DOHH2 (cell line): Measurements from ENCODE around the gene TEAD4.

ENCODE experiments used
- H3F3A ChIP-seq: fragments of 200-600 bp; sonication (generic), shearing (Covaris generic); 2 replicates; pipeline ENCODE4 v1.6.0; 2016; ENCODE audit warnings: antibody characterized with exemption, mild to moderate bottlenecking; ENCODE audit not compliant: control insufficient read depth, insufficient read depth
- H3K27ac ChIP-seq: fragments of 200-600 bp; sonication (generic); 2 replicates; pipeline ENCODE4 v1.5.1; 2014; ENCODE audit warnings: low read depth, mild to moderate bottlenecking, low read length, moderate library complexity
- H3K27me3 ChIP-seq: fragments of 200-600 bp; sonication (generic); 2 replicates; pipeline ENCODE4 v1.6.1; 2014; ENCODE audit warnings: mild to moderate bottlenecking, low read length, mixed read lengths; ENCODE audit not compliant: control insufficient read depth
- H3K36me3 ChIP-seq: fragments of 200-600 bp; sonication (generic); 2 replicates; pipeline ENCODE4 v1.6.1; 2014; ENCODE audit warnings: mild to moderate bottlenecking, low read length, moderate library complexity, mixed read lengths; ENCODE audit not compliant: control insufficient read depth
- H3K4me1 ChIP-seq: fragments of 200-600 bp; sonication (generic); 2 replicates; pipeline ENCODE4 v1.6.1; 2014; ENCODE audit warnings: mild to moderate bottlenecking, low read length, mixed read lengths; ENCODE audit not compliant: control insufficient read depth
- H3K4me2 ChIP-seq: fragments of 200-600 bp; sonication (generic); 2 replicates; pipeline ENCODE4 v1.6.0; 2014; ENCODE audit warnings: mild to moderate bottlenecking, low read length, moderate library complexity
- H3K4me3 ChIP-seq: fragments of 200-600 bp; sonication (generic); 2 replicates; pipeline ENCODE4 v1.5.1; 2014; ENCODE audit warnings: mild to moderate bottlenecking, low read length, mixed read lengths
- H3K79me2 ChIP-seq: fragments of 200-600 bp; sonication (generic); 2 replicates; pipeline ENCODE4 v1.6.1; 2014; ENCODE audit warnings: mild to moderate bottlenecking, low read length, mixed read lengths; ENCODE audit not compliant: control insufficient read depth
- H3K9me2 ChIP-seq: fragments of 200-600 bp; sonication (generic); replicated peaks from 2 replicates; pipeline ENCODE4 v1.6.1; 2014; ENCODE audit warnings: mild to moderate bottlenecking, low read length, mixed read lengths; ENCODE audit not compliant: control insufficient read depth
- H3K9me3 ChIP-seq: fragments of 200-600 bp; sonication (generic); 2 replicates; pipeline ENCODE4 v1.6.1; 2014; ENCODE audit warnings: antibody characterized with exemption, low read length, mixed read lengths; ENCODE audit not compliant: control insufficient read depth, insufficient read depth
- H4K20me1 ChIP-seq: fragments of 200-600 bp; sonication (generic); 2 replicates; pipeline ENCODE4 v1.6.0; 2014; ENCODE audit warnings: low read depth, mild to moderate bottlenecking, antibody characterized with exemption, low read length, moderate library complexity; ENCODE audit not compliant: control insufficient read depth, insufficient read depth
- EZH2phosphoT487 ChIP-seq: fragments of 200-600 bp; sonication (generic); IDR thresholded peaks from 2 replicates; pipeline ENCODE4 v1.6.1; 2017; ENCODE audit warnings: borderline replicate concordance, mild to moderate bottlenecking, antibody characterized with exemption, low read length, moderate library complexity, mixed read lengths
- TF ChIP-seq, protein P1 (sequence below): fragments of 200-600 bp; sonication (generic); IDR thresholded peaks from one replicate; pipeline ENCODE4 v1.5.1; 2014; ENCODE audit warnings: antibody characterized with exemption, mild to moderate bottlenecking, low read depth, low read length; ENCODE audit not compliant: poor library complexity, severe bottlenecking

Gene TEAD4

DNA sequence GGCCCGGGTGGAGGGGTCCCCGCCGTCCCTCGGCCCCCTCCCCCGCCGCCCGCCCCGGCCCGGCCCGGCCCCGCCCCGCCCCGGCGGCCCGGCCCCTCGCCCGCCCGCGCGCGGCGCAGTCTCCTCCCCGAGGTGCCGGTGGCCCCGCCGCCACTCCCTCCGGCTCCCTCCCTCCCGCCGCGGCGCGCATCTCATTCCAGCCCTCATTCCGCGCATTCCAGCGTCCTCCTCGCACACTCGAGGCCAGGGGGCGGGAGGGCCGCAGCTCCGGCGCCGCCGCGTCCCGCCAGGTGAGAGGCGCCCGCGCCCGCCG lies at the start of gene TEAD4:
TSS of gene TEAD4 (plus strand) at position 206 of the 313 bp plus-strand sequence.
- Histone ChIP-seq H4K20me1 (no peaks in the 10 kb centered on the region), H3K36me3 (no peaks in the 10 kb centered on the region), H3K4me2 (peak within 1 kb of the TSS; percentile 71), H3K4me3 (peak within 1 kb of the TSS; percentile 77), H3K79me2 (peaks cover 40% of the 10 kb centered on the region), H3K9me2 (no peaks in the 10 kb centered on the region), H3K9me3 (no peaks in the 10 kb centered on the region), H3K4me1 (peaks cover 20% of the 10 kb centered on the region), H3F3A (no peaks in the 10 kb centered on the region), H3K27me3 (peaks cover 24% of the 10 kb centered on the region), H3K27ac (0 out of 2 replicates have a peak within 1 kb of the TSS, but pooled peaks have one; percentile 37)
- TF ChIP-seq, protein P1, sequence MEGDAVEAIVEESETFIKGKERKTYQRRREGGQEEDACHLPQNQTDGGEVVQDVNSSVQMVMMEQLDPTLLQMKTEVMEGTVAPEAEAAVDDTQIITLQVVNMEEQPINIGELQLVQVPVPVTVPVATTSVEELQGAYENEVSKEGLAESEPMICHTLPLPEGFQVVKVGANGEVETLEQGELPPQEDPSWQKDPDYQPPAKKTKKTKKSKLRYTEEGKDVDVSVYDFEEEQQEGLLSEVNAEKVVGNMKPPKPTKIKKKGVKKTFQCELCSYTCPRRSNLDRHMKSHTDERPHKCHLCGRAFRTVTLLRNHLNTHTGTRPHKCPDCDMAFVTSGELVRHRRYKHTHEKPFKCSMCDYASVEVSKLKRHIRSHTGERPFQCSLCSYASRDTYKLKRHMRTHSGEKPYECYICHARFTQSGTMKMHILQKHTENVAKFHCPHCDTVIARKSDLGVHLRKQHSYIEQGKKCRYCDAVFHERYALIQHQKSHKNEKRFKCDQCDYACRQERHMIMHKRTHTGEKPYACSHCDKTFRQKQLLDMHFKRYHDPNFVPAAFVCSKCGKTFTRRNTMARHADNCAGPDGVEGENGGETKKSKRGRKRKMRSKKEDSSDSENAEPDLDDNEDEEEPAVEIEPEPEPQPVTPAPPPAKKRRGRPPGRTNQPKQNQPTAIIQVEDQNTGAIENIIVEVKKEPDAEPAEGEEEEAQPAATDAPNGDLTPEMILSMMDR: no peak
- no peak for TF ChIP-seq EZH2phosphoT487

GRCh38 chr12:2912216-2912575 lies 47.0 kb upstream of the TEAD4 start:
- no peak for TF ChIP-seq EZH2phosphoT487
- TF ChIP-seq, protein P1: no peak
- no peak overlapping the region for H3K4me2 ChIP-seq
- no peaks in the 10 kb centered on the region for H3K4me1 ChIP-seq
- H3K27ac ChIP-seq: no peak overlapping the region
- no peak overlapping the region for H3K4me3 ChIP-seq
- H3K36me3 ChIP-seq: 0 out of 2 replicates have a peak, but pooled peaks cover 4% of the 10 kb centered on the region
- no peaks in the 10 kb centered on the region for H3K79me2 ChIP-seq
- no peaks in the 10 kb centered on the region for H3K9me3 ChIP-seq
- H3K27me3 ChIP-seq: no peaks in the 10 kb centered on the region
- H4K20me1 ChIP-seq: no peaks in the 10 kb centered on the region
- H3F3A ChIP-seq: no peaks in the 10 kb centered on the region
- no peaks in the 10 kb centered on the region for H3K9me2 ChIP-seq

GRCh38 chr12:2919249-2919648 lies 39.9 kb upstream of the TEAD4 start:
- H3K4me2 ChIP-seq: no peak overlapping the region
- H3K9me2 ChIP-seq: no peaks in the 10 kb centered on the region
- no peaks in the 10 kb centered on the region for H3K27me3 ChIP-seq
- no peak for TF ChIP-seq EZH2phosphoT487
- TF ChIP-seq, protein P1: no peak
- no peaks in the 10 kb centered on the region for H3K79me2 ChIP-seq
- H3K9me3 ChIP-seq: no peaks in the 10 kb centered on the region
- H3K36me3 ChIP-seq: peaks cover 14% of the 10 kb centered on the region
- H3K4me1 ChIP-seq: no peaks in the 10 kb centered on the region
- no peaks in the 10 kb centered on the region for H4K20me1 ChIP-seq
- H3K4me3 ChIP-seq: no peak overlapping the region
- H3K27ac ChIP-seq: no peak overlapping the region
- H3F3A ChIP-seq: no peaks in the 10 kb centered on the region

DNA sequence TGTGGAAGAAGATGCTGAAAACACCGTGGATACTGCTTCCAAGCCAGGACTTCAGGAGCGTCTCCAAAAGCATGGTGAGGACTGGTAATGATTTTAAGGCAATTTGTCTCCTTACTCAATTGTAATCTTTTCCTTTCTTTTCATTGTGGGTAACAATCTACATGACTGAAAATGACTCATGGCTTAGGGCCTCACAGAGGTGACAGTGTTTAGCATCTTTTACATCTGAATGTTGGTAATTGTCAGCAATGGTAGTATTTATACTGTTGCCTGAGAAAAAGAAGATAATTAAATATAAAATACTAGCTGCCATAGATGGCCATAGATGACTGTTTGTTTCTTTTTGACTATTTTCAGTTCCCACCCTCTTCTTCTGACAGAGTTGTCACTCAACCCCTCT lies 36.9 kb upstream of the TEAD4 start:
- Histone ChIP-seq H3K4me1 (no peaks in the 10 kb centered on the region), H3K4me2 (no peak overlapping the region), H3K79me2 (no peaks in the 10 kb centered on the region), H3K4me3 (no peak overlapping the region), H4K20me1 (no peaks in the 10 kb centered on the region), H3F3A (no peaks in the 10 kb centered on the region), H3K9me2 (no peaks in the 10 kb centered on the region), H3K27me3 (no peaks in the 10 kb centered on the region), H3K27ac (no peak overlapping the region), H3K36me3 (peaks cover 14% of the 10 kb centered on the region), H3K9me3 (no peaks in the 10 kb centered on the region)
- no peak for TF ChIP-seq EZH2phosphoT487
- TF ChIP-seq, protein P1: no peak
